GM12878 (cell line): ENCODE data around the gene TAS1R2. TPM values are rescaled to one million over a fixed set of nuclear protein-coding genes. Genes with fewer than 3 reads are reported as not detected.
"Not testable (repeated sequence)": the region's sequence is repeated elsewhere in the genome, so short reads cannot be mapped to it uniquely, and the experiment has no call there.

Source experiments
- ATAC-seq: fragments of 200-7000 bp; cut with Tn5 transposase; 3 replicates; pipeline ENCODE4 v1.9.1; 2020; ENCODE audit warnings: mild to moderate bottlenecking, moderate library complexity
- BruUV-seq: library from RNA; stranded (reverse); fragments of 400-500 nt; replicated peaks from 2 replicates; lab custom pipeline; 2021; lab: Mats Ljungman, UMichigan
- CTCF ChIA-PET: fragments of 300-600 bp; sonication (Branson Sonifier 250); formaldehyde crosslinking; extraction: SDS; loops from one replicate; lab custom pipeline; 2021; ENCODE audit warnings: inconsistent platforms; lab: Yijun Ruan, JAX
- POLR2A ChIA-PET: fragments of 350-600 bp; formaldehyde crosslinking; extraction: SDS; loops from one replicate; lab custom pipeline; 2021; ENCODE audit warnings: inconsistent platforms; lab: Charles Lee
- RAD21 ChIA-PET: fragments of 300-600 bp; sonication (Branson Sonifier 250); formaldehyde crosslinking; loops from one replicate; lab custom pipeline; 2023; ENCODE audit warnings: antibody characterized with exemption; ENCODE audit not compliant: unreplicated experiment; lab: Charles Lee
- SMC1A ChIA-PET: fragments of 300-600 bp; sonication (Branson Sonifier 250); formaldehyde crosslinking; loops from one replicate; lab custom pipeline; 2023; ENCODE audit not compliant: unreplicated experiment, uncharacterized antibody; lab: Charles Lee
- DNase-seq: peaks from one replicate; pipeline ENCODE4 v3.0.0-alpha.2; 2011; ENCODE audit warnings: low read depth, low spot score
- FAIRE-seq: peaks from 3 replicates; lab custom pipeline; 2011; peaks lifted over from hg19 to GRCh38; lab: Jason Lieb, UNC
- H2AFZ ChIP-seq: 2 replicates; pipeline ENCODE4 v1.6.0; 2011; ENCODE audit warnings: low read depth, low read length, control low read depth; ENCODE audit not compliant: control insufficient read depth
- H3K27ac ChIP-seq: 2 replicates; pipeline ENCODE4 v1.5.1; 2011; ENCODE audit warnings: control low read depth; ENCODE audit not compliant: control insufficient read depth, insufficient read depth
- H3K27me3 ChIP-seq, 2 experiments: replicated peaks in 1 of 2; 2 replicates each; pipeline versions ENCODE4 v1.6.0 to v1.6.1; 2011; ENCODE audit warnings: low read length in 1 of 2; ENCODE audit not compliant: control insufficient read depth in 2 of 2, insufficient read depth in 2 of 2
- H3K36me3 ChIP-seq, 2 experiments: 2 replicates each; pipeline ENCODE4 v1.5.1; 2011; ENCODE audit warnings: low read length in 1 of 2; ENCODE audit not compliant: control insufficient read depth in 2 of 2, insufficient read depth in 2 of 2
- H3K4me1 ChIP-seq: 2 replicates; pipeline ENCODE4 v1.6.1; 2011; ENCODE audit warnings: mild to moderate bottlenecking, low read length, moderate library complexity, mixed read lengths; ENCODE audit not compliant: control insufficient read depth, insufficient read depth
- H3K4me2 ChIP-seq: 2 replicates; pipeline ENCODE4 v1.6.0; 2011; ENCODE audit warnings: control low read depth; ENCODE audit not compliant: control insufficient read depth, insufficient read depth
- H3K4me3 ChIP-seq: fragments of 200-600 bp; sonication (generic); 2 replicates; pipeline ENCODE4 v1.5.1; 2016
- H3K79me2 ChIP-seq: 2 replicates; pipeline ENCODE4 v1.6.0; 2011; ENCODE audit warnings: low read length; ENCODE audit not compliant: control insufficient read depth, insufficient read depth
- H3K9ac ChIP-seq: 2 replicates; pipeline ENCODE4 v1.8.0; 2011; ENCODE audit warnings: low read length, control low read depth, mixed read lengths; ENCODE audit not compliant: control insufficient read depth, insufficient read depth
- H3K9me3 ChIP-seq: replicated peaks from 3 replicates; pipeline ENCODE4 v1.5.1; 2011; ENCODE audit warnings: mild to moderate bottlenecking, low read length; ENCODE audit not compliant: control insufficient read depth, insufficient read depth
- H4K20me1 ChIP-seq: 2 replicates; pipeline ENCODE4 v1.6.0; 2011; ENCODE audit not compliant: control insufficient read depth, insufficient read depth
- HDGF ChIP-seq: fragments of 450-650 bp; IDR thresholded peaks from 2 replicates; pipeline ENCODE4 v1.6.1; 2016; ENCODE audit warnings: antibody characterized with exemption
- RFX5 ChIP-seq: IDR thresholded peaks from 2 replicates; pipeline ENCODE4 v1.6.1; 2011; ENCODE audit warnings: low read depth, low read length, improper control_type of control experiment
- WGBS: methylation state at CpG from one replicate; pipeline ENCODE4 v1.1.6; 2016; ENCODE audit warnings: low lambda C conversion rate; ENCODE audit not compliant: insufficient replicate concordance, insufficient coverage; ENCODE audit errors: missing lambda C conversion rate; 5-methylcytosine and 5-hydroxymethylcytosine counted together
- in situ Hi-C: fragments of 300-500 bp; cut with MboI; formaldehyde crosslinking; loops from 9 replicates; pipeline ENCODE4 v1.14.3; 2018; ENCODE audit warnings: mixed read lengths
- intact Hi-C: fragments of 100-400 bp; cut with micrococcal nuclease; formaldehyde crosslinking; loops from one replicate; pipeline ENCODE4 v1.14.2; 2022; ENCODE audit not compliant: unreplicated experiment
- polyA plus RNA-seq, 11 experiments: library from polyadenylated mRNA; depleted of rRNA in 4 of 11; unstranded in 6 of 11; stranded (reverse) in 5 of 11; fragments of >200 nt; fragmentation: Nextera tagmentation in 4 of 11; fragmentation: Illumina TruSeq in 1 of 11; extraction: Ambion mirVana in 4 of 11; extraction: Trizol in 1 of 11; gene quantifications; 1 replicate in 1 of 11; 2 replicates in 10 of 11; pipeline versions ENCODE4 v1.2.1 to v1.2.3, GENCODE V29; 2011 to 2016; ENCODE audit warnings: inconsistent platforms in 2 of 11, missing spikeins in 2 of 11, low read depth in 1 of 11
- total RNA-seq, 4 experiments: library from RNA; depleted of rRNA in 3 of 4; stranded (reverse); fragments of >200 nt in 3 of 4; fragmentation: Illumina TruSeq in 1 of 4; extraction: Trizol in 1 of 4; gene quantifications; 2 replicates each; pipeline versions ENCODE4 v1.2.1 to v1.2.3, GENCODE V29; 2013 to 2021
- TF ChIP-seq, protein P1 (sequence below): fragments of 450-650 bp; IDR thresholded peaks from 2 replicates; pipeline ENCODE4 v1.6.1; 2017; ENCODE audit warnings: low read depth, mild to moderate bottlenecking, moderate library complexity

The TAS1R2 gene
- total and polyA plus RNA-seq, 10 of the 15 experiments (the other 5 are each of a cell fraction or from before 2014, with no cell fraction given) = not detected

GRCh38 chr1:18849261-18849711 is 10.2 kb downstream of the TAS1R2 start:
- BruUV-seq = no TSS peak
- 23% methylated on average over 11 of the region's 11 CpGs for WGBS
- RAD21 ChIA-PET = no interaction called here
- CTCF ChIA-PET = no interaction called here
- TF ChIP-seq RFX5 (no peak), HDGF (no peak)
- TF ChIP-seq, protein P1, sequence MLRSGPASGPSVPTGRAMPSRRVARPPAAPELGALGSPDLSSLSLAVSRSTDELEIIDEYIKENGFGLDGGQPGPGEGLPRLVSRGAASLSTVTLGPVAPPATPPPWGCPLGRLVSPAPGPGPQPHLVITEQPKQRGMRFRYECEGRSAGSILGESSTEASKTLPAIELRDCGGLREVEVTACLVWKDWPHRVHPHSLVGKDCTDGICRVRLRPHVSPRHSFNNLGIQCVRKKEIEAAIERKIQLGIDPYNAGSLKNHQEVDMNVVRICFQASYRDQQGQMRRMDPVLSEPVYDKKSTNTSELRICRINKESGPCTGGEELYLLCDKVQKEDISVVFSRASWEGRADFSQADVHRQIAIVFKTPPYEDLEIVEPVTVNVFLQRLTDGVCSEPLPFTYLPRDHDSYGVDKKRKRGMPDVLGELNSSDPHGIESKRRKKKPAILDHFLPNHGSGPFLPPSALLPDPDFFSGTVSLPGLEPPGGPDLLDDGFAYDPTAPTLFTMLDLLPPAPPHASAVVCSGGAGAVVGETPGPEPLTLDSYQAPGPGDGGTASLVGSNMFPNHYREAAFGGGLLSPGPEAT = no peak
- Histone ChIP-seq H3K79me2 (no peaks in the 10 kb centered on the region), H3K4me1 (no peaks in the 10 kb centered on the region), H3K9me3 (no peaks in the 10 kb centered on the region; the same call in 2 of the 3 replicates), H3K4me2 (no peak overlapping the region), H3K27me3 (no peaks in the 10 kb centered on the region; a peak in 2 of 4 replicates), H3K9ac (no peak overlapping the region), H3K27ac (no peak overlapping the region), H2AFZ (no peak overlapping the region), H4K20me1 (no peaks in the 10 kb centered on the region), H3K4me3 (no peak overlapping the region), H3K36me3 (no peaks in the 10 kb centered on the region)
- POLR2A ChIA-PET = no interaction called here
- ATAC-seq = no peak
- DNase-seq = no peak
- no peak for FAIRE-seq
- in situ Hi-C loops (no loop called here), intact Hi-C loops (no loop called here)
- SMC1A ChIA-PET = no interaction called here

DNA sequence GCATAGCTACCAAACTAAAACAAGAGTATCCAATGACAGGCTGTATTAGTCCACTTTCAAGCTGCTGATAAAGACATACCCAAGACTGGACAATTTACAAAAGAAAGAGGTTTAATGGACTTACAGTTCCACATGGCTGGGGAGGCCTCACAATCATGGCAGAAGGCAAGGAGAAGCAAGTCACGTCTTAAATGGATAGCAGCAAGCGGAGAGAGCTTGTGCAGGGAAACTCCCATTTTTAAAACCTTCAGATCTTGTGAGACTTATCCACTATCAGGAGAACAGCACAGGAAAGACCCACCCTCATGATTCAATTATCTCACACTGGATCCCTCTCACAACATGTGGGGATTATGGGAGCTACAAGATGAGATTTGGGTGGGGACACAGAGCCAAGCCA is 11.7 kb downstream of the TAS1R2 start:
- H2AFZ ChIP-seq, H3K9me3 ChIP-seq, SMC1A ChIA-PET, intact Hi-C loops, H3K79me2 ChIP-seq, H3K4me3 ChIP-seq, ATAC-seq, H3K36me3 ChIP-seq, DNase-seq, H3K4me2 ChIP-seq, BruUV-seq, RAD21 ChIA-PET, H3K9ac ChIP-seq, H3K27me3 ChIP-seq, H4K20me1 ChIP-seq, H3K27ac ChIP-seq, POLR2A ChIA-PET, FAIRE-seq, in situ Hi-C loops, H3K4me1 ChIP-seq: not testable (repeated sequence)
- CTCF ChIA-PET = interaction anchor here (1.3 kb wide), 1 partner anchor 36 kb away, joined by 4 read pairs; no protein-coding TSS in a partner anchor
- WGBS = 20% methylated on average over 2 of the region's 2 CpGs
